Stimulated activated CD8-positive, alpha-beta memory T cell treated with anti-CD3 and anti-CD28 coated beads, Interleukin-7, amount 100 ng/mL, for 24 hours (primary cell): Measurements from ENCODE around the gene POLA1.

Experiments
- DNase-seq: peaks from one replicate; pipeline ENCODE4 v3.0.0-alpha.2; 2020; ENCODE audit warnings: low read depth

POLA1 gene

DNA sequence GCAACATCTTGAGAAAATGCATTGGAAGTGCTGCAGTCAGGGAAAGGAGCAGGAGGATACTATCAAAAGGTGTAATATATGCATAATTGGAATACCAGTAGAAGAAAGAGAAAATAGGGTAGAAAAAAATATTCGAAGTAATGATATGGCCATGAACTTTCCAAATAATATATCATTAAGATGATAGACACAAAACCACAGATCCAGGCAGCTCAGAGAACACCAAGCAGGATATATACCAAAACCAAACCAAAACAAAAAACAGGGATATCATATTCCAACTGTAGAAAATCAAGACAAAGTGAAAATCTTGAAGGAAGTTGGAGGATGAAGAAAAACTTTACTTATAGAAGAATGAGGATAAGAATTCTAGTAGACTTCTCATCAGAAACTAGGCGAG is 9.7 kb upstream of the POLA1 start:
- DNase-seq, result no peak

DNA sequence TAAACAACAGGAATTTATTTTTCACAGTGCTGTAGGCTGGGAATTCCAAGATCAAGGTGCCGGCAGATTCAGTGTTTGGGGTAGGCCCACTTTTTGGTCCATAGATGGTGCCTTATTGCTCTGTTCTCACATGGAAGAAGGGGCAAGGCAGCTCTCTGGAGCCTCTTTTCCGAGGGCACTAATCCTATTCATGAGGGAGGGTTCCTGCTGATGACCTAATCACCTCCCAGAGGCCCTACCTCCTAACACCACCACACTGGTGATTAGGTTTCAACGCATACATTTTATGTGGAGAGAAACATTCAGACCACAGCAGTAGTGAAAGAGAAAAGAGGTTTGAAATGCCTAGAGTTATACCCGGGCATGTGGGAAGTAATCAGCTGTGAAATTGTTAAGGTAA is 1.4 kb upstream of the POLA1 start:
- no peak for DNase-seq

DNA sequence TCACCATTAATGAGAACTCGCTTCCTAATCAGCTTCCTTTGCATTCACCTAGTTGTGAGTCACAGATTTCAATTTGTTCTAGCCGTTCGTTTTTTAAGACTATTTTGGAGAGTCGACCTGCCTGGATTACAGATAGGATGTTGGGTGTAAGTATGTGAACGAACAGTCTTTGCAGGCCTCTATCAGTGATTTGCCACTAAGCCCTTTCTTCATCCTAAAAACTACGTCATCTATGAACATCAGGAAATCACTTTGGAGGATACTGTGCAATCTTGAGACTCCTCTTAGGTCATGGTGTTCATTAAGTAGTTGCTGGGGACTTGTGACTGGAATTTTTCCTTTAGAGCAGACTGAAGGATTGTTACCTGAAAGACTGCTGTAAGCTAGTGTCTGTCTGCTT is 1.1 kb downstream of the POLA1 start:
- DNase-seq, result no peak

DNA sequence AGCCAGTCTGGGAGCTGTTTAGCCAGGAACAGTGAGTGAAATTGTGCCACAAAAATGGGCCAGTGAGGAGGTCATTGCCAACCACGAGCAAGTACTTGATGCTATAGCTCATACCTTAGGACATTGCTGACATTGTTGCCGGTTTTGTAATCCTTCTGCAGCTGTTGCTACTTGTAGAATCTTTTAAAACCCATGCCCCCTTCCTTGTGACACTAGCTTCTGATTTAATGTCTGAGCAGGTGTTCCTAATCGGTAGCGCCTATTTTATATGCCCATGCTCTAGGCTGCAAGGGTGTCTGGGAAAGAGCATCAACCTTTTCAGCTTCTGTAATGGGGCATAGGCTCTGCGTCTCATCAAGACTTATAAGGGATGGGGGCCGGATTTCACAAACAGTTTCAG is 2.6 kb downstream of the POLA1 start:
- no peak for DNase-seq

DNA sequence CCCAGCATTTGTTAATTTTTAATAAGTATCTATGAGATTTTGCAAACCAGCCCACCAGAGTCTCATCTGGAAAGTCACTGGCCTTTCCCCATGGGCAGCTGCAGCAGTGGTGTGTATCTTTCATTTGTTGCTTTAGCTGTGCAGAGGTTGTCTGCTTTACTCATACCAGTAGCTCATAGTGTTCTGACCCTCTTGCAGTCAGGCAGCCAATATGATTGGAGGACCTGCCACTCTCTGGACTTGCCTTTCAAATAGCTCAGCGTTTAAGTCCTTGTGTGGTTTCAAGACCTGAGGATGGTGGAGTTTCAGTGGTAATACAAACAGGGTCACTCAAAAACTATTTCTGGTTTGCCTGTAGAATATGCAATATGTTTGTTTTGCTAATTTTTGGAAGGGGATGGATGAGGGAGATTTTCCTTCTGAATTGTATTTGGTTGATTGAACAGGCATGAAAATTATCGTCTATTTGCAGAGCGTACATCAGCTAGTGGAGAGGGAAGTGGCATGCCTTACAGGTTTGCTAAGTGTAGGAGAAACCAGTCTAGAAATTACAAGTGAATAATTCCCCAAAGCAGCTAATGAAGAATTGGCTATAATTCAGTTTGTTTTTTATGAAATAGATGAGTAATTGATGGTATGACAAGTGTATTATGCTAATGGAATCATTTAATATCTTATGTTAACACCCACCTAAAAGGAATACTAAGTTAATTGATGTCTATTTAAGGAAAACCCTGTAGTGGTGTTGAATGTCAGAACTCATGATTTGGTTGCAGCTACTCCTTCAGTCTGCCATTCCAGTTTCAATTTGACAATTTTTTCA is 8.9 kb downstream of the POLA1 start:
- no peak for DNase-seq

DNA sequence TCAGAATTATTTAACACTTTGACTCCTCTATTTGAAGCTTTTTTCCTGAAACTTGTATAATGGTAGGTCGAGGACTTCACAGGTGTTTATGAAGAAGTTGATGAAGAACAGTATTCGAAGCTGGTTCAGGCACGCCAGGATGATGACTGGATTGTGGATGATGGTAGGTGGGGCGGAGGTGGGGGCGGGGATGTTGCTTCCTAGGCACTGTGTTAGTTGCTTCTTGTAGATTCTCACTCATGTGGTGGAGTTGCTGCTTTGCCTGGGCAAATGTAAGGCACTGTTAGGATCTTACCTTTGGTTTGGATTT is 9.4 kb downstream of the POLA1 start:
- no peak for DNase-seq

DNA sequence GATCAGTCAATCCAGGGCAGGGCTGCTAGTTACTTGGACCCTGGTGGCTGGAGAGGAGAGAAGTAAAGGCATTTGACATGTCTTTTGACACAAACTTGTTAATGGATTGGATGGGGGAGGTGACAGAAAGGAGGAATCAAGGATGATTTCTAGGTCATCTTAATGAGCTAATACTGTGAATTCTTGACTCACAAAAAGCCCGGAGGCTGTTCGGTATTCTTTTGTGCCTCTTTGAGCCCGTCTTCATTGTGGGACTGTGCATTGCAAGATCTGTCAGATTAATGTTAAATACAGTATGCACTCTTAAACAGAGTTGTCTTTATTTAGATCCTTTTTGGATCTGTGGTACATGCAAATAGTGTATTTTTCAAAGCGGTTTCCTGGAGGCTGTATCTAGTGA is 25.1 kb downstream of the POLA1 start:
- DNase-seq, result no peak

DNA sequence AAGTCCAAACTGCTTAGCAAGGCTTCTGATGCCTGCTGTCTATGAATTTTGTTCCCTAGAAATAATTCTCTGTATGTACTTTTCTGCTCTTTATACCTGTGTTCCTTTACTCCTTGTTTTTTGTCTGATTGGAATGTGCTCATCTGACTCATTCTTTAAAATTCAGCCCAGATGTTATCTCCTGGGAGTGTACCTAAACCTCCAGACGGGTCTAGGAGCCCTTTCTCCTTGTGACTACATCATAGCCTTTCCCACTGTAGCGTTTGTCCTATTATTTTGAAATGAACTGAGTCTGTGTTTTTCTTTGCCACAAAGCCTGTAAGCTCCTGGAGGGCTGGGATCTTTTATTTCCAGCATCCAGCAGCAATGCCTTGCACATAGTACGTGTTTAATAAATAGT is 26.3 kb downstream of the POLA1 start:
- no peak for DNase-seq

DNA sequence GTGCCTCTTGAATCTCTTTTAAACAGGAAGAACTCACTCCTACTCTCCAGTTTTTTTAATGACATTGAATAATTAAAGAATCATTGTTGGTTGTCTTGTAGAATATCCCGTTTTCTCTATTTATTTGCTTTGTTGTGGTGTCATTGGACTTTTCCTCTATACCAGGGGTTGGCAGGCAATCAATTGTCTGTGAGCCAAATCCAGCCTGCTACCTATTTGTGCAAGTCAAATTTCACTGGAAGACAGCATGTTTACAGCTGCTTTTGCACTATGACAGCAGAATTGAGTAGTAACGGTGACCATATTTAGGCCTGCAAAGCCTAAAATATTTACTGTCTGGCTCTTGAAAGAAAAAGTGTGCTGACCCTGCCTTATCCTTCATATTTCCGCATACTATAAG is 34.8 kb downstream of the POLA1 start:
- DNase-seq, result no peak

DNA sequence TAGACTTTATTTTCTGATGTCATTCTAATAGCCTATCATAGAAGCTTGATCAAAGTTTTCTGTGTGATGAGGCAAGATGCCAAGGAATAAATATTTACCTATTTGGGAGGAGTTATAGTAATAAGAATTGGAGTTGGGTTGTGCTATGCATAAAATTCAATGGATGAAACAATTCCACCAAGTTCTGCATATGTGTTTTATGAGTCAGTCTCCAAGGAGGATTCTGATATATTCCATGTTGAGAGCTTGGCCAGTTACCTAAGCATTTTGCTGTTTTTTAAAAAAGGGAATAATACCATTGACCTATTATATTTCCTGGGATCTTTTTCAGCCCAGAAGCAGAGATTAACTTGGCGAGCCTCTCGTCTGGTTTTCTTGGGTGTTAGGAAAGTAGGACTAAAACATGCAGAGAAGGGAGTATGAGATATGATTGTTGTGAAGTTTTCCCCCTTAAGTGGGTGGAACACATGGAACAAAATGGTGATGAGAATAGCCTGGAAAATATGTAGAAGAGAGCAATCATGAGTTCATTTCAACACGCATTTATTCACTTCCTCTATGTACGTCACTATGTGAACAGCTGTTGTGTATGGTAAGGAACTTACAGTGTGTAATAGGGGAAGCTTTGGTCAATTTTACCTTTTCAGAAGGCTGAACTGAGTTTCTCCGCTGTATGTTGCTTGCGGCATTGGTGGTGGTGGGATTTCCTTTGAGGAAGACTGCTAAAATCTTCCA is 39.2 kb downstream of the POLA1 start:
- no peak for DNase-seq

DNA sequence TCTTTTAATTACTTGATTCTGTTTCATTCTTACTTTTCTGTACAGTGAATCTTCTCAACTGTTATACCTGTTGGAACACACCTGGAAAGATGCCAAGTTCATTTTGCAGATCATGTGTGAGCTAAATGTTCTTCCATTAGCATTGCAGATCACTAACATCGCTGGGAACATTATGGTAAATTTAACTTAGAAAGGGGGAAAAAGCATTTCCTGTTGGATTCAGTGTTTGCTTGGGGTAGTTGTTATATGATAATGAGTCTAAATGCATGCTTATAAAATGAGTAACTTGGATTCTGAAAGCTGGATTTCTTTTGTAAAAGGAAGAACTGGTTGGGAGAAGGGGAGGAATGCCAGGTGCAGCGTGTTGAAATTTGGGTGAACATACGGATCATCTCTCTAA is 47.6 kb downstream of the POLA1 start:
- no peak for DNase-seq

DNA sequence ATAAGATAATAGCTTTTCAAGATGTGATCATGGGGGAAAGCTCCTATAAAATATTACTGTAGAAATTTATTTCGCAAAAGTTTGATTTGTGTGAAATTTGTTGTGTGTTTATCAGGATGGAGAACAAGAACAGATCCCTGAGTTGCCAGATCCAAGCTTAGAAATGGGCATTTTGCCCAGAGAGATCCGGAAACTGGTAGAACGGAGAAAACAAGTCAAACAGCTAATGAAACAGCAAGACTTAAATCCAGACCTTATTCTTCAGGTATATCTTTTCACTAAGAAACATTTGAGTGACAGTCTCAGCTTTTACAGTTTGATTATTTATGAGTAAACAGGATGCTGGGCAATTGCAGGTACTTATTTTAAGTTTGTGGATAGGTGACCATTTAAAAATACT is 54.5 kb downstream of the POLA1 start:
- no peak for DNase-seq

DNA sequence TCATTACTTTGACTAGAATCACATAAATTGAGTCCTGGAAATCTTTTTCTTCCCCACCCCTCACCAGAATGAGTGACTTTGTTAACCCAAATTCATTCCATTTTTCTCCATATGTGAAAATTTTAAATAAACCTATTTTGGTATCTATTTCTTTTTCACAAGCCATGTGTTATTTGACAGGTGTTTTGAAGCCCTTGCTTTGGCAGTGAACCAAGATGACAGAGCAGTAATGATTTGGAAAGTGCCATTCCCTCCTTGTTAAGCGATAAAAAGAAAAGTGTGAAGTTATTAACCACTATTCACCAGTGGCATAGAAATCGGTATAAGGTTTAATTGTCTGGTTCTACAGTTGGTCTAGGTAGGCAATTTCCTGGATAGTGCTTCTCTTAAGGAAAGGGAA is 66.1 kb downstream of the POLA1 start:
- no peak for DNase-seq

DNA sequence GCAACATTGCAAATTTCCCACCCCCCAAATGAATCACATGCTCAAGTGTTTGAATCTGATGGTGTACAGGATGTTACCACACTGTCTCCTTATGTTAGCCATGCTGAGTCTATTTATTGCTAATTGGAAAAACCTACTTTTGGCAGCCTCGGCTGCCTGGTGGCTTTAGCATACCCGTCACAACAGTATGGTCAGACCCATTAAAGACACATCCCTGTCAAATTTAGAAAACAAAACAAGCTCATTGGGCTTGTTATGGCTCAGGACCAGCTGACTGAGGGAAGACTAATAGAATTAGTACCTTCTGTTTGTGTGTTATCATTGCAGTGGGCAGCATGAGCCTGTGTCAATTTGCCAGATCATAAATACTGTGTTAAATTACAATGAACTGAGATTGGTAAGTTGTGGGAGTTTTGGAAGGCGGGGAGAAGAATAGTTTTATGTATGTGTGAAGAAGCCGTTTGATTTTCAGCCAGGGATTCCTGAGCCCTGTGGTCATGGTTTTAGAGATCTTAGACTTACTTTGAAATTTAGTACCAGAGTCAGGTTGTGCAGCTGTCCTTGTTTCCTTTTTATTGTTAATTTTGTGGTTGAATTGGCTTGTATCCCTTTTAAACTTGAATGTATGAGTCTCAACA is 66.8 kb downstream of the POLA1 start:
- no peak for DNase-seq

DNA sequence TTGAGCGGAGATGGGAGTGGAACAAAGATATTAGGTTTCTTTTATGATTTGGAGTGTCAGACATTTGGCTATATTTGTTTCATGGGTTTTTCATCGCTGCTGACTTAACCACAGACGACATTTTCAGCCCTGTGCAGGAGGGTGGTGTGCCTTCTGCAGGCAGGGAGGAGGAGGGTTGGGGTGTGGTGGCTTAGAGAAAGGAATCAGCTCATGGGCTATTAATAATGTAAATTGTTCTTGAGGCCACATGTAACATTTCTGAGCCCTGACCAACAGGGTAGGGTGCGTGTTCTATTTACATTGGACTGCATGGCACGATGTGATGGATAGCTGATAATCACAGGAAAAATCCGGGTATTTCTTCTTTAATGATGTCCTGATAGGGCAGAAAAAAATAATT is 67.6 kb downstream of the POLA1 start:
- no peak for DNase-seq

DNA sequence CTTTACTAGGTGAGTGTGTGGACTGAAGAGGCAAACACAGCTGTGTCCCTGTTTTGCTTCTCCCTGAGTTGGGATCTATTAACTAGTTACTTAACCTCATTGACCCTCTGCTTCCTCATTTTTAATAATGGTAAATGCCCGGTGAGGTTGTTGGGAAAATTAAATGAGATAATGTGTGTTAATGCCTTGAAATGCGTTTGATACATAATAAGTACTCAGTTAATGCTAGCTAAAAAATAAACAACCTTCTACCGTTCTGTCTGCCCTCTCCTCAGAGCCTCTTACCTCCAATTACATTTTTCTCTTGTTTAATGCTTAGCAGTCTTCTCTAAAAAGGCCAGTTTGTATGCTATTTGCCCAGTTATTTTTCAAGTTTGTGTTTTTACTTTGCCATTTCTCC is 70.3 kb downstream of the POLA1 start:
- DNase-seq, result no peak

DNA sequence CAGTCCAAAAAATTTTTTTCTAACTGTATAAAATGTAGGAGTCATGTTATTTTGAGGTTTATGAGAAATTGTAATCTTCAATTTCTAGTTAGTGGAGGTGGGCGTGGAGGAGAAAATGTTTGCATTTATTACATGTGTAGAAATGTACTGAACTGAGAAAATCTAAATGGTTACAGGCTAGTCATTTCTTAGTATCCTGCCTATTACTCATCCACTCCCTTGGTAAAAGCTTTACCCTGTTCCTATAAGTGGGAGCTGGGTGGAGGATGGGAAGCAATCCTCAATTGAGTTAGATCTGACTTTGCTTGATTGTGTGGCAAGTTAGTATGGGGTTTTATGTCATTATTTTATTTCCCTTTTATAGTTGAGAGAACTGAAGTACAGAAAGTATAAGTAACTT is 73.8 kb downstream of the POLA1 start:
- DNase-seq, result no peak

DNA sequence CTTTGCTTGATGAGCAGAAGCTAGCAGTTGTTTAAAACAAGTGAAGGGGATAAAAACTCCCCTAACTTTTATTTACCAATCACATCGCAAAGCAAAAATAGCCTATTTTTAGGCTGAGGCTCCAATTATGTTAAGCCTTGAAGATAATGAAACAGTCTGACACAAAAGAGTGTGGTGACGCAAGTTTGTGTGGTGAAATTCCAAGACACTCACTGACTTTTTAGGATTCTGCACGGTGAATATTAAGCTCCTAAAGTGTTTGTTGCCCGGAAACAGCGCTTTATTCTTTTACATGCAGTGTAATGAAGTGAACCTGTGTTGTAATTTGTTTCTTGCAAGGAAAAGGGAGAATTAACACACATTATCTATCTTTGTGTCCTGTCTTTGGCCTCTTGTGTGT is 74.8 kb downstream of the POLA1 start:
- DNase-seq, result no peak

DNA sequence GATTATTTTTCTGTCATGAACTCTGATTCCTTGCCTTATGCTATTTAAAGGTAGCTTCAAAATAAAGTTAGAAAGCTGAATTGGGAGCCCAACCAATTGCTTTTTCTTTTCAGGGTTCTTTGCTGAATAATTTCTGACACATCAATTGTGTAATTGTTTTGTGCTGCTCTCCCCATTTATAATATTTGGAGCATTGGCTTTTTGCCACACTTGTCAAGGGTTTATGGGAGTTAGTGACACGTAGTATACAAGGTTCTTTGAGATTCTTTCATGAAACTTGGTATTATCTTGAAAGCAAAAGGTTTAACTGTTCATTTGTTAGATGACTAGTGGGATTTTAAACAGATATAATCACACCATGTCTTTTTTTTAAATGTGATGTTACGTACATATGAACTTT is 80.9 kb downstream of the POLA1 start:
- DNase-seq, result no peak

DNA sequence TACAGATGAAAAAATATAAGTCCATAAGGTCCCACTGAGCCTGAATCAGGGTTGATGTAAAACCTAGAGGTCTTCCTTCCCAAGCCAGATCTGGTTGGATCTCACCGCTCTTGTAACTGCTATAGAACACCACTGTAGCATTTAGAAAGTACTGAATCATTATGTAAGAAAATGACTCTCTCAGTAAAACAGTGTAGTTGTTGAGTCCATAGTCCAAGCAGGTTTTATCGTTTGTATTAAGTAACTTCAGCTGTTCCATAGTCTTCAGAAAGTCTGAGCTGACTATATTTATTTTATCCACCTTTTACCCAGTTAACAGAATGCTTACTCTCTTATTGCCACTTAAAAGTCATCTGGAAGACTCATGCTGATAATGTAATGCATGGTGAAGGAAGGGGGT is 82.2 kb downstream of the POLA1 start:
- DNase-seq, result no peak

DNA sequence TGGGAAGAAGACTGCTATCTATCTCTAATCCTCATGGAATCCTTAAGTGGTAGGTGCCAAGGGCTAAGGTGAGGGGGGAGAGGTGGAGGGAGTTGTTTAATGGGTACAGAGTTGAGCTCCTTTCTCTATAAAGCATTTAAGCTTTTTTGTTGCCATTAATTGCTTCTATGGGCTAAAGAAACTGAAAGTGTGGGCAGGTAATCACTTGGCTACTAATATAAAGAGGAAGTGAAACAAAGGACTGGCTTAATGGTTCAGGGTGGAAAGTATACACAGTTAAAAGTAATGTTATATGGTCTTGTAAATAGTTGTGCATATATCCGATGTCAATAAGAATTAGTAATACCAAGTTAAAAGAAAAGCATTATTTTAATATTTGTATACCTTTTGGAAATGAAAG is 83.9 kb downstream of the POLA1 start:
- DNase-seq, result no peak

DNA sequence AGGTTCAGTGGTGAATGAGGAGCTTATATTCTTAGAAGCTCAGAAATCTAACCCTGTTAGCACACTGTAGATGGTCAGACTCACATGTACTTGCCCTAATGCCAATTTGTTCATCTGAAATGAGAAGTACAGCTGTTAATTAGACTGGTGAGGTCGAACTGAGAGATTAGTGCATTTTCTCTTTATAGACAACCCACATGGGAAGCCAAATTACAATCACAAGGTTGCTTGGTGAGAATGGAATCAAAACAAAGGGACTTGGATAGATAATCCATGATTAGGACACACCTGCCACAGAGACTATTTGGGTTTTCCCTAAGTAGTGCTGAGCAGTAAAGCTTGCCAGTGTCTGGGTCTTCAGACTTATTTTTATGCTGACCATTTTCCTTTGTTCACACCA is 88.3 kb downstream of the POLA1 start:
- DNase-seq, result no peak

DNA sequence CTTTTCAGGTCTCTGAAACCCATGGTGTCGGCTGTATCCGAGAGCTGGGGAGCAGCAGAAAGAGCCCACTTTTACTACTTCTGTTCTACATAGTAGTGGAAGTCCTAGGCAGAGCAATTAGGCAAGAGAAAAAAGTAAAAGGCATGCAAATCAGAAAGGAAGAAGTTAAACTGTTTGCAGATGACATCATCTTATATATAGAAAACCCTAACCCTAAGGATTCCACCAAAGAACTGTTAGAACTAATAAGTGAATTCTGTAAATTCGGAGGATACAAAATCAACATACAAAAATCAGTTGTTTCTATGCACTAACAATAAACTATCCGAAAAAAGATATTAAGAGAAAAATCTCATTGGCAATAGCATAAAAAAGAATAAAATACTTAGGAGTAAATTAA is 95.3 kb downstream of the POLA1 start:
- no peak for DNase-seq

DNA sequence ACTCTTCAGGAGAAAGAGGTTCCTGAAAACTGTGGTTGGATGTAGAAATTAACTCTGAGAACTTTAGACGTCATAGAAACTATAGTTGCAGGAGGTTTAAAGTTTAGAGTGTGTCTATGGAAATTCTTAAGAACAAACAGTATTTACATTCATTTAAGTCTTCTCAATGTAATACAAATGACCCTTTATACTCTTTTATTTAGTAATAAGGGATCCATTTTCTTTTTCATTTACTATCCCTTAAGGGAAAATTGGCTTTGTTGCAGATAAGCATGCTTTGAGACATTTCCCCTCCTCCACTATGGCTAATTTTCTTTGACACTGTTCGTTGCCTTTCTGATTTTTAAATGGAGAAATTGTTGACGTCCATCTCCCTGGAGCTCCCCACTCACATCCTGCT is 96.4 kb downstream of the POLA1 start:
- no peak for DNase-seq
